Breast epithelium (tissue), 3 donors: ENCODE measurements around the gene ADAMTS1.

Source experiments
- POLR2A ChIP-seq: fragments of 450-650 bp; IDR thresholded peaks from one replicate; pipeline ENCODE4 v1.6.1; 2016; ENCODE audit warnings: antibody characterized with exemption, mild to moderate bottlenecking, moderate library complexity
- TF ChIP-seq, protein P1 (sequence below), 3 donors: fragments of 450-650 bp; IDR thresholded peaks; one replicate each; pipeline ENCODE4 v1.5.1; 2016 to 2017; ENCODE audit warnings: antibody characterized with exemption in 3 of 3, mild to moderate bottlenecking in 3 of 3, moderate library complexity in 3 of 3

DNA sequence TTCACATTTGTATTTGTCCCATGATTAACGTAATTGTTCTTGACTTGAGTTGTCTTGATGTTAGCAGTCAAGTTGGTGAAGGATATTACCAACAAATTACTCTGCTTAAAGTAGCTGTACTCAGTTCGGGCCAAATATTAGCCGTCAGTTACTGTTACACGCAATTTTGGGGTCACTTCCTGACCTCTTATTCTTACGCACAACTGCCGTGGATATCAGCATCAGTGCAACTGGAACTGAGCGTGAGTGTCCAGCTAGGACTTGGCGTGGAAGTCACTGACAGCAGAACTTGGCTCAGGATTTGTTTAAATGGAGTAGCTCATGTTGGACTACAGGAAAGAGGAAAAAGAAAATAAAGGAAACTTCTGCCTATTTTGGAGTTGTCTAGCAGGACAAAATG, 56.4 kb downstream of the ADAMTS1 start:
- no peak for TF ChIP-seq POLR2A
- TF ChIP-seq, protein P1, sequence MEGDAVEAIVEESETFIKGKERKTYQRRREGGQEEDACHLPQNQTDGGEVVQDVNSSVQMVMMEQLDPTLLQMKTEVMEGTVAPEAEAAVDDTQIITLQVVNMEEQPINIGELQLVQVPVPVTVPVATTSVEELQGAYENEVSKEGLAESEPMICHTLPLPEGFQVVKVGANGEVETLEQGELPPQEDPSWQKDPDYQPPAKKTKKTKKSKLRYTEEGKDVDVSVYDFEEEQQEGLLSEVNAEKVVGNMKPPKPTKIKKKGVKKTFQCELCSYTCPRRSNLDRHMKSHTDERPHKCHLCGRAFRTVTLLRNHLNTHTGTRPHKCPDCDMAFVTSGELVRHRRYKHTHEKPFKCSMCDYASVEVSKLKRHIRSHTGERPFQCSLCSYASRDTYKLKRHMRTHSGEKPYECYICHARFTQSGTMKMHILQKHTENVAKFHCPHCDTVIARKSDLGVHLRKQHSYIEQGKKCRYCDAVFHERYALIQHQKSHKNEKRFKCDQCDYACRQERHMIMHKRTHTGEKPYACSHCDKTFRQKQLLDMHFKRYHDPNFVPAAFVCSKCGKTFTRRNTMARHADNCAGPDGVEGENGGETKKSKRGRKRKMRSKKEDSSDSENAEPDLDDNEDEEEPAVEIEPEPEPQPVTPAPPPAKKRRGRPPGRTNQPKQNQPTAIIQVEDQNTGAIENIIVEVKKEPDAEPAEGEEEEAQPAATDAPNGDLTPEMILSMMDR (IDR thresholded peaks at IDR 0.05): no peak
